Amniotic epithelial cell (primary cell): ENCODE measurements around the gene GCSH.
A peak's percentile ranks its signal among the peaks of the same experiment; 100 is the strongest.

Experiments used
- DNase-seq: peaks from one replicate; pipeline ENCODE4 v3.0.0-alpha.2; 2010; ENCODE audit warnings: low read depth

The GCSH gene

DNA sequence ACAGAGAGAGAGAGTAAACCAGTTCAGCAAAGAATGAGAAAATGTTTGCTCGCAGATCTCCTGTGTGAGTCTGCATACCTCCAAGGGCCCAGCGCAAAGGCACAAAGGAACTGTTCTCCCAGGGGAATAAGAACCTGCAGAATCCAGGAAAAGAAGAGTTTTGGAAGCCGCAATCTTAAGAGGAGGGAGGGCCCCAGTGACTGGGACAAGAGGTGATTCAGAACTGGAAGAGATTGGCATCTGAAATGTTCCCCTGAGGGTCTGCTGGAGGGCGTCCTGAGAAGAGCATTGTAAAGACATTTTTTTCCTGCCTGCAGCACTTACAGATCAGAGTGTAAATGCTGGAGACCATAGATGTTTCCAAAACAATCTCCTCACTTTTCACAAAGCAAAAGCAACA lies 54.5 kb downstream of the GCSH start:
- DNase-seq = no peak

DNA sequence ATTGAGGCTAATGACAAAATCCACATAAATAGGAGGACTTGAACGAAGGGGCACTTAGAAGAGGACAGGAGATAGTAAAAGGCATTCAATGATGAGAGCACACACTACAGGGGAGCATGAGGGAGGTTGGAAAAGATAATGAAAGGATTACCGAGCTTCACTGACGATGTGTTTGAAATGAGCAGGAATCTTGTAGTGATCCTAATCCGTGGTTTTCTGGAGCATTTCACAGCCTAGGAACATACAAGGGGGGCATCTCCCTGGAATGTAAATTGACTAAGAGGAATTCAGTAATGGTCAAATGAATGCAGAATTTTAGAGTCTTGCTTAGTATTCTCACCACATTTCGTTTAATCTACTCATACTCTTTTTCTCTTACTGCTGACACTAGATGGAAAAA lies 55.4 kb downstream of the GCSH start:
- peak; percentile 71 for DNase-seq

DNA sequence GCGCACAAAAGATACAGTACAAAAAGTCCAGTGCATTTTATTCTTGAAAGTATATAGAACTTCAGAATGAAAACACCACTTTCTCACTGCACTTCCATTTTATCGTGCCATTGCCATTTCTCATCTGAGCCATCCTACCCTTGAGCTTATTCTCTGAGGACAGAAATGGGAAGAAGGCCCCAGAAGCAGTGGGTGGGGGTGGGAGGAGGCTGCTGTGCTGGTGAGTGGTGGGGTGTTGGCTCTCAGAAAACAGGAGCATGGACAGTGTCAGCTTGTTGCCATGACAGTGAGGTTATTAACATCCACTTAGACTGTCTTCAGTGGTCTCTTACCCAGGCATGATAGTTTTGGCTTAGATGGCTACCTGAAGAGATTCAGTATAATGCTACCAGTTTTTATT lies 56.1 kb downstream of the GCSH start:
- DNase-seq = no peak

DNA sequence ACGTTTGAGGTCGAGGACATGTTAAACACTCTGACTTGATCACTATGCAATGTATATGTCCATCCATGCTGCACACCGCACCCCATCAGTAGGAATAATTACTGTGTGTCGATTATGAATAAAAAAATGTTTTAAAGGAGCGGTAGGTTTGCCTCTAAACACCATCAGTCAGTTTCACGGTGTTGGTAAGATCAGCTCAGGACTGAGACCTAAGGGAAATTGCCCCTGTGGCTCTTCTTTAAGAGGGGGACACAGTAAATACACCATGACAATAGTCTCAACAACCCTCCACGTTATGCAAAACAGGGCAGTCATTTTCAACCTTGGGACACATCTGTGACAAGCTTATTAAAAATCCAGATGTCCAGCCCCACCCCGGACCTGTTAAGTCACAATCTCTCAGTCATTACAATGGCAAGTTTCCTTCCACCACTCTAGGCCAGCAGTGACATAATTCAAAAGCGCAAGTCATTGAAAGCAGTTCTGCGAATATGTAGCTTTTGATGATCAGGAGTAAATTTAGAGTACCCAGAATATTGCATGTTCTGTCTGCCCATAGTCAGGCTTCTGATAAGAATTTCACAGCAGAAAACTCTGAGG lies 59.3 kb downstream of the GCSH start:
- no peak for DNase-seq

DNA sequence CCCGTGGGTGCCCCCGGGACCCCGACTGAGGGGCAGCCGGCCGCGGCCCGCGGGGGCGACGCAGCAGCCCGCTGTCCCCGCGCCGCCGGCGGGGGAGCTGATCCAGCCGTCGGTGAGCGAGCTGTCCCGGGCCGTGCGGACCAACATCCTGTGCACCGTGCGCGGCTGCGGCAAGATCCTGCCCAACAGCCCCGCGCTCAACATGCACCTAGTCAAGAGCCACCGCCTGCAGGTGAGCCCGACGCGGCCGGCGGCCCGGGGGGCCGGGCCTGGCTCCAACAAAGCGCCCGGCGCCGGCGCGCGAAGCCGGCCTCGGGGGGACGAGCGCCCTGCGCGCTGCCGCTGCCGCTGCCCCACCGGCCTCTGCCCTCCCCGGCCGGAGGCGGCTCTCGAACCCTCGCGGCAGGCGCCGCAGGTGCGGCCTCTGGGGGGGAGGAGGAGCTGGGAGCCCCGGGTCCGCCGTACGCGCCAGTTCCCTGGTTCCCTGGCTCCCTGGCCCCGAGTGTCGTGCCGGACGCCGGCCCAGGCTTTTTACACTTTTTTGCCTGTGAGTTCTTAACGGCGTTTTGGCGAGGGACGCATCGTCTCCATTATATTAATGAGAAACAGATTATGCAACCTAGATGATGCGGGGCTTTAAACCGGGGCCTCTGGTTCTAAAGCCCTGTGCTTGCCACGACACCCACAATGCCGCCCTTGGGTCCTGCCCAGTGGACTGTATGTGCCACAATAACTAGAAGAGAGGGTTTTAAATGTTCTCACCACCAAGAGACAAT lies 60.0 kb downstream of the GCSH start:
- peak; percentile 20 for DNase-seq

DNA sequence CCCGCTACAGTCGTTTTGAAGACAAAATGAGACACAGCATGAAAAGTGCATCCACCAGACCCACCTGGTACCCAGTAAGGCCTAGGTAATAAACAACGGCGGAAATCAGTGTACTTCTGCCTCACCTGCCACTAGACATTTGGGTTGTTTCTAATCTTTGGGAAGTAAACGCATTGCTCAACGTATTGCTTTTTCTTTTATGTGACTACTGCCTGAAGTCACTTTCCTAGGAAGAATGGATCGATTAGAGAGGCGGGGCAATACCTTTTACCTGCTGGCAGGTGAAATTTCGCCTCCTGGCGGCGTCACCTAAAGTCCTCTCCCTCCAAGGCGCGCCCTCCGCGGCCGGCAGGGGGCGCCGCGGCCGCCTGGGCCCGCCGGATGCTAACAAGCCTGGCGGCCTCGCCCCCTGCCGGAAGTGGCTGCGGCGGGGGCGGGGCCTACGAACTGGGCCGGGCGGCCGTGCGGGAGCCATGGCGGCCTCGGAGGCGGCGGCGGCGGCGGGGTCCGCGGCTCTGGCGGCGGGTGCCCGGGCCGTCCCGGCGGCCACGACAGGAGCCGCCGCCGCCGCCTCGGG lies 60.7 kb downstream of the GCSH start, which contains the start of gene ATMIN:
Gene ATMIN, plus strand, starts transcription at position 445 of the 577 bp plus-strand sequence. Its CDS starts 29 bp downstream, at position 474.
- DNase-seq = peak; percentile 61
